Fibroblast of skin of scalp (primary cell): ENCODE data around the gene MEGF8.
A peak's percentile ranks its signal among the peaks of the same experiment; 100 is the strongest.

ENCODE experiments used
- DNase-seq: peaks from one replicate; pipeline ENCODE4 v3.0.0-alpha.2; 2013

Gene MEGF8

DNA sequence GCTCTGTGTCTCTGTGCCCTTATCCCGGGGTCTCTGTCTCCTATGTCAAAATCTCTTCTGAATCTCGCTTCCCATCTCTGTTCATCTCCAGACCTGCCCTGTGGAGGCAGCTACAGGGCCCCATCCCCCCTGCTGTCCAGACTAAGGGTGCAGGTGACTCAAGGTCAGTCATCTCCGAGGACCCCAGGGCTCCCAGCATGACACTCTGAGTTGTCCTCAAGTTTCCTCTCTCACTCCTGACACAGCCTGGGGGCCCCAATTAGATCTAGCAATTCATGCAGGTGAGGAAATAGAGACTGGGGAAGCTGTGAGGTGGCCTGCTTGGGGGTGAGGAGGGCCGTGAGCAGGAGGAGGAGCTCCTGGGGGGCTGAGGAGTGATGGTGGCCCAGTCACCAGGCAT is 66.7 kb downstream of the MEGF8 start:
- no peak for DNase-seq

DNA sequence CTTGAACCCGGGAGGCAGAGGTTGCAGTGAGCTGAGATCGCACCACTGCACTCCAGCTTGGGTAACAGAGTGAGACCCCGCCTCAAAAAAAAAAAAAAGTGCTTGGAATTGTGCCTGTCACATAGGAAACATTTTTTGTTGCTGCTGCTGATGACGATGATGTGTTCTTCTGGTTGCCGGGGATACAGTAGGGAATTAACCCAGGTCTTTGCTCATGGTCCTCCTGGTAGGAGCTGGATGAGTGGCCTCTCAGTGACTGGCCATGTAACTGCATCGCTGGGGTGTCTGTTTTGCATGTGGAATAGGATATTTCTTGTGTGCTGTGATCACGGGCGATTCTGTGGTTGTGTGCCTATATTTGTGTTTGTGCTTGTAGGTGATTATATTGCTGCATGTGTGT is 69.3 kb downstream of the MEGF8 start:
- no peak for DNase-seq

DNA sequence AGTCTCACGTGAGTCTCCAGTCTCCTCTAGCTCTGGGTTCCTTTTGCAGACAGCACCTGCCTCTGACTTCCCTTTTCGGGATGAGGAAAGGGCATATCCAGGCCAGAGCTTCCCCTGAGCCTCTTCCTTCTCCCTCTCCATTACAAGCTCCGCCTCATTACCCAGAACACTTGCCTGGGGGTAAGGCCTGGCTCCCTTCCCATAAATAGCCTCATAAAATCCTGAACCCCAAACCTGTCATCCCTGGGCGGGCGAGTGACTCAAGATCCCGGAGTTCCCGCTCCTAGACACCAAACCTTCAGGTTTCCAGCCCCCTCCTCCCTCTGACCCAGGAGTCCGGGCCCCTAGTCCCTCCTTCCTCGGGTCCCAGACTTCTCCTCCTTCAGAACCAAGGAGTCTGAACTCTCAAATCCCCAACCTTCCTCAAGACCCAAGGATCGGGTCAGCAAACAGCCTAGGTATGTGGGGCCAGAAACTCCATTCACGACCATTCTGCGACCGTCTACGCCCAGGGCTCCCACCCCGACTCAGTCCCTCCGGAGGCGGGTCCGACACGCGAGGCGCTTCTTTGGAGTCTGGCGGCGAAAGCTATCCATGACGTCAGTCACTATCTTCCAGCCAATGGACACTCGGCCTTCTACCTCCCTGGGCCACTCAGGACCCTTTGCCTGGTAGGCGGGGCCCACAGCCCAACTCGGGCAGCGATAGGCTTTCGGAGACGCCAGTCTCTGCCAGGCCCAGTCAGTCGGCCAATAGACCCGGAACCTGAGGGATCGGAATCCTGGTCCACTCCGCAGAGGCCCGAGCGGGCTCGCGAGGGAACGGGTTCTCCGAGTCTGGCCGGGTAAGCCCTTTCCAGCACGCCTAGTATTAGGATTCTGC is 71.2 kb downstream of the MEGF8 start:
- DNase-seq = peak; percentile 99

DNA sequence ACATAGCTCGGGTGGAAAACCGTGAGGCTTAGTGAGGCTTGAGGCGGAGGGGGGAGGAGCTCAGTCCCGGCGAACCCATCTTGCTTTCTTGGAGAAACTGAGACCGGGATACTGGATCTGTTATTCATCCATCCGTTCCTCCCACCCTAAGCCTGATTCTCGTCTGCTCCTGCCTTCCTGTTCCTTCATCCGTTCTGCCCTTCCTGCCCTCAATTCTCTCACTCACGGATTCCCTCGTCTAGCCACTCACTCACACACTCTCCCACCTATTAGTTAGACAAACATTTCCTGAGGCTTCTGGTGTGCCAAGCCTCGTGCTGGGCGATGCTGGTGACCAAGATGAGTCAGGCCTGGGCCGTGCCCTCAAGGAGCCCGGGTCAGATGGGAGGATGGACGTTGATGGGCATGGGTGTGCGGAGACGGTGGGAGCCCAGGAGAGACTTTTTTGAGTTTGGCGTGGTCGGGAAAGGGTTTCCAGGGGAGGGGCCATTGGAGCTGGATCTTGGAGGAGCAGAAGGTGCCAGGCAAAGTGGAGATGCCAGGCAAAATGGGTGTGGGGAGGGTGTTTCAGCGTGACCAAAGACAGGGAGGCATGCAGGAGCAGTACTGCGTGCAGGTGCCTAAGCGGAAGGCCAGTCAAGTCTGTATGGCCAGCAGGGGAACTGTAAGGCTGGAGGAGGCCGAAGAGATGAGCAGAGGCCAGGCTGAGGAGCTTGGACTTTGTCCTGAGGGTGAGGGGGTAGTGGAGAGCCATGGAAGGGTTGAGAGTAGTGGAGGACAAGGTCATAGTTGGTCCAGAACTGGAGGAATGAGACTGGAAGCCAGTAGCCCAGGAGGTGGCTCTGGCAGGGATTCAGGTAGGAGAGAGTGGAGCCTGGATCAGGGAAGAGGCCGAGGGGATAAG is 72.1 kb downstream of the MEGF8 start:
- DNase-seq = no peak

DNA sequence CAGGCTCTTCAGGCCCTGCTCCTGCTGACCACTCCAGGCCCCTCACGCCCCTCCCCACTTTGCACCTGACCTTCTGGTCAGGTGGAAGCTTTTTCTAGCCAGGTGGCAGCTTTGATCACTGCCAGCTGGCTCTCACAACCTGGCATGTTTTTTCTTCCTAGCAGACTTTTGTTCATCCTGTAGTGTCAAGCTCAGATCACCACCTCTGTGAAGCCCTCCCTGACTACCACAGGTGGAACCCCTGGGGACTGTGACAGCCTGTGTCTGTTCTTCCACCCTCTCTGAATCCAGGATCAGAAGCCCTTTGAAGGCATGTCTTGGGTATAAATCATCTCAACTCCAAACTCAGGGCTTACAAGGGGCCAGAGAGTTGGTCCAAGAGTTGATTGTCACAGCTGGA is 75.0 kb downstream of the MEGF8 start:
- no peak for DNase-seq

DNA sequence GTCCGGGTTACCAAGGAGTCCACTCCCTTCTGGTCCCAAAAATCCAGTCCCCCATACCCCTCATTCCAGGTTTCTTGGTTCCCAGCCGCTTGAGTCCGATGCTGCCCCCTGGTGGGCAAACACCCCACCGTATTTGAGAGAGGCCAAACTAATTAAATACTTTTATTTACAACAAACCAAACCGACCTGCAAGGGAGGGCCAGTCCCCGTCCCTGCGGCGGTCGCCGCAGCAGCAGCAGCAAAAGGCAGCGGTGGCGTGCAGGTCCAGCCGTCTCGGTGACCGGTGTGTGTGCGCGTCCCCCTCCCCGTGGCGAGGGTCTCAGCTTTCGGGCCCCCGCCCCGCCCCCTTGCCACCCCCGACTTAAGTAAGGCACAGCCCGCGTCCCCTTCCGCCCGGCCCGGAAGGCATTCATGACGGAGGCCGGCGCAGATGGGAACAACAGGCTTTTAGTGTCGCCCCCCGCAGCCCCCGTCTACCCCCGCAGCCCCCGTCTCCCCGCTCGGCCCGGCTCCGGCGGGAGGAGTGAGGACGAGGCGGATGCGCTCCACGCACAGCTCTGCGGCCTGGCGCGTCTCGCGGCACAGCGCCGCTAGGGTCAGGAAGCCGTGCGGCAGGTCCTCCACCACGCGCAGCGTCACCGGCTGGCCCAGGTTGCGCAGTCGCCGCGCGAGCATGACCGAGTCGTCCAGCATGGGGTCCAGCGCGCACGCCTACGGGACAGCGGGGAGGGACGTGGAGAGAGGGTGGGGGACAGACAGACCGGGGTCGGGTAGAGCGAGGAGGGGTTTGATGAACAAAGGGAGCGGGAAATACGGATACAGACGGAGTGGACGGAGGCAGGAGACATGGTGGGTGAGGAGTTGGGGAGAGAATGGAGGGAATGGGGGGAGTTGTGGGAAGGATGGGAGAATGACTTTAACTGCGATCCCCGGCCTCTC is 76.2 kb downstream of the MEGF8 start:
- DNase-seq = peak; percentile 69

DNA sequence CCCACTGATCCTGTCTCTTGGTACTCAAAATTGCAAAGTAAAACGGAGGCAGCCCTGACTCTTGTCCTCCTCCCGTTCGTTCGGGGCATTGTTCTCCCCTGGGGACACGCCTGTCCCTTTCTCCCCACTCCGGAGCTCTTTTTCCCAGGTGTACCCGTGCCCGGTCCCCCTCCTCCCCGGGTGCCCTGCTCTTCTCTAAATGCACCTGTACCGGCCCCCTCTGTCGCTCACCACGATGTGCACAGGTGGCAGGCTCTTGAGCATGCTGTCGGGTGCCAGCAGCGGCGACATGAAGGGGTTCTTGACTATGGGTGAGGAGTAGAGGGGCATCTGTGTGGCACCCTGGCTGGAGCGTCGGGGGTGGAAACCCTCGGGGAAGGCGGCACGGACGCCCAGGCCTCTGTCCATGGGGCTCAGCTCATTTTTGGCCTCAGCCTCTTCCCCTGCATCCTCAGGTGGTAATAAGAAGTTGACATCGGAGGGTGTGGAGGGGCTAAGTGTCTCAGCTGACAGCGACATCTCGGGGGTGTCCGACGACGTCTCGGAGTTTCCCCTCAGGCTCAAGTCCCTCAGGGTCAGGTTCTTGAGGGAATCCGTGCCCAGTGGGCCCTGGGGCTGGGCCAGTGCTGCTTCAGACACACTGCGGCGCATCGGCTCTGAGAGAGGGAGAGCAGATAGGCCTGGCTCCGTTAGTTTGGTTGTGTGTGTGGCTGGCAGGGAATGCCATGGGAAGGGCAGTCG is 77.1 kb downstream of the MEGF8 start:
- DNase-seq = no peak

DNA sequence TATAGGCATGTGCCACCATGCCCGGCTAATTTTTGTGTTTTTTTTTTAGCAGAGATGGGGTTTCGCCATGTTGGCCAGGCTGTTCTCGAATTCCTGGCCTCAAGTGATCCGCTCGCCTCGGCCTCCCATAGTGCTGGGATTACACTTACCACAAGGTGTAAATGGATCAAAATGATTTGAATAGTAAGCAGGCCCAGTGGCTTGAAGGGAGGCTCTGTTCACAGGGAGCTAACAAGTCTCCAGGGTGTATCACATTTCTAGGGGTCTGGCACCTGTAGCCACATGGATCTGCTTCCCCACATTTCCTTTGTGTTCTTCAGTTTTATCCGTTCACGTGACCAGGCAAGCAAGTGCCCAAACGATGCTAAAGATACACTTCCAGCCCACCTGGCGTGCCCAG is 78.2 kb downstream of the MEGF8 start:
- DNase-seq = no peak

DNA sequence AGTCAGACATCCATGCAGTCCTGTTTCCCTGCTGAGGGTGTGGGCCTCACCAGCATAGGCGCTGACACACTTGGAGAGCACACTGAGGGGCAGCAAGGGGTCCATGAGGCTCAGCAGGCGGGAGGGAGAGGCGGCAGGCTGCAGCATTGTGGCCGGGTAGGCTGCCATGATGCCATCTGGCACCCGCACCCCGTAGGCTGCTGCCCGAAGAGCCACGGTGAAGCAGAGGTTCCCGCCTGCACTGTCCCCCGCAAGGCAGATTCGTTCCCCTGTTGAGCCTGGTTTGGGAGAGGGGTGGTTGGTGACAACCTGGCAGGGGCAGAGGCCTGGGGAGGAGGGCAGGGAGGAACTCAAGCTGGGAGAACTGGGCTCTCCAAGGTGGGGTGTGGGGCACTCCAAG is 80.7 kb downstream of the MEGF8 start:
- no peak for DNase-seq

DNA sequence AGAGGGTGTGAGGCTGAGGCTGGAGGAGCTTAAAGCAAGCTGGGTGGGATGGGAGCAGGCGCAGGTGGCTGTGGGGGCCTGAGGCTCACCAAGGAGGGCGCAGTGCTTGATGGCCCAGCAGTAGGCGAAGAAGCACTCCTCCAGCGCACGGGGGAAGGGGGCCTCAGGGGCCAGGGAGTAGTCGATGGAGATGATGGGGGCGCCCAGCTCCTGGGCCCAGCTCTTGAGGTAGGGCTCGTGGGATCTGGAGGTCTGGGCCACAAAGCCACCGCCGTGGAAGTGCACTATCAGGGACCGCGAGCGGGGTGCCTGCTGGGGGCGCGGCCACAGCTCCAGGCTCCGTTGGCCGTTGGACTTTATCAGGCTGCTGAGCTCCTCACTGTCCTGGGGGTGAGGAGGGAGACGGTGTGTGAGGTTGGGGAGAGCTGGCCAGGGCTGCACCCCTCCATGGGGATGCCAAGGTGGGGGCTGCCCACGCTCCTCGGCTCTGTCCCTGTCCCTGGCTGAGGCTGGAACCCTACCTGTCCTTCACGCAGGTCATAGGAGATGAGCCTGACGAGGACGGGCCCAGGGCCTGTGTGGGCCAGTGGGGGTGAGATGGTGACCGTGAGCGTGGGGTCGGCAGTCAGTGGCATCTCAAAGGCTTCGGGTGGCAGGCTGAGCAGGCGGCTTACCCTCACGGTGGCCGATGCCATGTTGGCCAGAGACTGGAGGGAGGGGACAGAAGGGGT is 81.8 kb downstream of the MEGF8 start:
- DNase-seq = no peak

DNA sequence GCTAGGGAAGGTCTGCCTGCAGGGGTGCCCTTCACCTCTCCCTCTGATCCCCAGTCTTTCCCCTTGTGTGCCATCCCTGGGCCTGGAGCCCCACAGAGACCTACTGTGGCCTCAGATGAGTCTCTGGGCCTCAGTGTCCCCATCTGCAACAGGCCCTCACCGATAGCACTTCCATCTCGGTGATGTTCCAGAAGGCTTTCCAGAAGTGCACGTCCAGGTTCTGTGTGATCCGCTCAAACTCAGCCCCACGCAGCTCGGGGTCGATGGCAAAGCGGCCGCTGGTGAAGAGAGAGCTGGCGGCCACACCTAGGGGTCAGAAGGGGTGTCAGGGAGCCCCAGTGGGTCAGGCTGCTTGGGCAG is 82.4 kb downstream of the MEGF8 start:
- no peak for DNase-seq

DNA sequence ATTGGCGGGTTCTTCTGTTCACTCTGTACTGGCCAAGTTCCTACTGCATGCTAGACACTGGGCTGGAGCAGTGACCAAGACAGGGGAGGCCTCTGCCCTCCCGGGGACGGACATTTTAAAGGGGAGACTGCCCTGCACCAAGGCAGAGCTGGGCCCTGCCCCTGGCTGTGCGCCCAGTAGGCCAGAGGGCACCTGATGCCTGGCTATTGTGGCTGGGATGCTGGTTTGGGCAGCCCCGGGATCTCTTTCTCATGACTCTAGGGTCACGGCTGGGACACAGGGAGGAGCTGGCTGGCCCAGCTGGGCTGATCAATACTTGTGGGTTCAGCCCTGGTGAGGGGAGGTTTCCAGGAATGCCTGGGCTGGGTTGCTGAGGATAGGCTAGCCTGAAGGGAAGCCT is 84.0 kb downstream of the MEGF8 start:
- no peak for DNase-seq

DNA sequence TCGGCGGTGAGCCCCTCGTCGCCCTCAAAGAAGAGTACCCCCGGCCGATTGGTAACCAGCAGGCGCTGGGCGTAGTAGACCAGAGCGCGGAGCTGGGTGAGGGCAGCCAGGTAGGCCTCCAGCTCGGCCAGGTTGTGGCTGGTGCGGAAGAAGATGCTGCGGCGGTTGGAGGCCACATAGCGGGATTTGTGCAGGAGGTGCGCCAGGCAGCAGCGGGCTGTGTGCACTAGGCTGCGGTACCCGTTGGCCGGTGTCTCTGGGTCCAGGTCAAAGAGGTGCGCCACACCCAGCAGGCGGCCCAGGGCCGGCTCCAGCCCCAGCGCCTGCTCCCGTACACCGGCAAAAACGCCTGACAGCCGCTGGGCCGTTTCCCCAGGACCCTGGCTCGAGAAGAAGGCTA is 84.9 kb downstream of the MEGF8 start:
- DNase-seq = no peak

DNA sequence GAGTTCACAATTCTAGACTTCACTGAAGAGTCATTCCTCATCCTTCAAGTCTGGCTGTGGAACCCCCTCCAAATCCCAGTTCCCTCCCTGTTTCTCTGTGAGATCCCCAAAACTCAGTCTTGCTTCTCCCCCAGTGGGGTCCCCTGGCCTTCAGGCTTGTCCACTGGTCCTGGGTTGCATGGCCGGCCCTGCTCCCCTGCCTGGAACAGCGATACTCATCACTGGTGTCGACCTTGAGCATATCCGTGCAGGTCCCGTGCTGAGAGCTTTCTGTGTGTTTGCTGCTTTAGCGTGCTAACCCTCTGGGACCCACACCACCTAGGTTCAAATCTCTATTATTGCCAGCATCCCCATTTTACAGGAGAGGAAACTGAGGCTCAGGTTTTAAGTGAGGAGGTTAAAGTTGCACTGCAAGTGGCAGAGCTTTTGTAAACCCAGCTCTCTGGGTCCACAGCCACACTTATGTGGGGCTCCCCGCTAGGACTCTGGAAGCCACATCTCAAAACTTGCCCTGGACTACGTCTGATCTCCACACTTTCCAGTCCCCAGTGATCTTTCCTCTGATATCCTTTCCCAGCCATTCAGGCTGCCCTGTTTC is 86.2 kb downstream of the MEGF8 start:
- no peak for DNase-seq

DNA sequence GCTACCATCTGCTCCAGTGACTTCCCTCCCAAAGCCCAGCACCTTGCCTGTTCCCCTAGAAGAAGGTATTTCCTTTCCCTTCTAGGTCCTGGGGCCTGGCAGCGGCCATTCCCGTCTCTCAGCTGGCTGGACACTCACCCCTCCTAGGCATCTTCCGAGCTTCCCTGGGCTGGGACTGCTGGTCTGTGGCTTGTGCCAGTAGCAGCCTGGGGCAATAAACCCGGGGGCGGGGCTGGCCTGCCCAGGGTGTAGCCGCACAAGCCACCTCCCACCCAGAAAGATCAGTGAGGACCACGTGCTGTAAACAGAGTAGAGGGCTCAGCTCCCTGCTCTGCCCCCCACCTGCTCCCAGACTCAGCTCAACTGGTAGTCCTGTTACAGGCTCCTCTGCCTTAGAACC is 86.8 kb downstream of the MEGF8 start:
- DNase-seq = no peak

DNA sequence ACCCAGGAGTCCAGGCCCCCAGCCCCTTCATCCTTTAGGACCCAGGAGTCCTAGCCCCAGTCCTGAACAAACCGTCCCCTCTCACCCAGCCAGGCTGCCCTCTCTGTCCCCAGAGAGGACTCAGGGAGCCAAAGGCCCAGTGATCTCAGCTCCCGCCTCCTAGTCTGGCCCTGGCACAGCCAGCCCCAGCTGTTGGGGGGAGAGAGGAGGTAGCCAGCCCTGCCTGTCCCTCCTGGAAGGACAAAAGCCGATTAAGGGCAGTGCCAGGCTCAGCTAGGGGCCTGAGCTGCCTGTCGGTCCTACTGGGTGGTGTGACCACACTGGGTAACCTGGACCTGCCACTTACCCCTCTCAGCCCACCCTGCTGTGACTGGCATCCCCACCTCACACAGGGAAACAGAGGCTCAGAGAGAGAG is 87.2 kb downstream of the MEGF8 start:
- no peak for DNase-seq

DNA sequence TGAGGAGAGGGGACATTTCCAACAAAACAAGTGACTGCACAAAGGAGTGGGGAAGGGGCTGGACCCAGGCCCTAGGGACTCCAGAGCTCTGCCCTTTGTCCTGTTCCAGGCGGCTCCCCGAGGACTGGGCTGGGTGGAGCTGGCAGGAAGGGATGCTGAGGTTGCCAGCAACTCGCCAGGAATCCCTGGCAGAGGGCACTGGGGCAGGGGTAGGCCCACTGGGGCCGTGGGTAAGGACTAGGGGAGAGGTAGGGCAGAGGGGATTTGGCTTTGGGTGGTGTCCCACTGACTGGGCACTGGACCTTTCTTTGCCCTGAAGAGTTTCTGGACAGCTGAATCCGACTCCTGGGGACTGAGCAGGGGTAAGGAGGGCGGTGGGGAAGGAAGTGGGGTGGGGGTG is 93.9 kb downstream of the MEGF8 start:
- no peak for DNase-seq

DNA sequence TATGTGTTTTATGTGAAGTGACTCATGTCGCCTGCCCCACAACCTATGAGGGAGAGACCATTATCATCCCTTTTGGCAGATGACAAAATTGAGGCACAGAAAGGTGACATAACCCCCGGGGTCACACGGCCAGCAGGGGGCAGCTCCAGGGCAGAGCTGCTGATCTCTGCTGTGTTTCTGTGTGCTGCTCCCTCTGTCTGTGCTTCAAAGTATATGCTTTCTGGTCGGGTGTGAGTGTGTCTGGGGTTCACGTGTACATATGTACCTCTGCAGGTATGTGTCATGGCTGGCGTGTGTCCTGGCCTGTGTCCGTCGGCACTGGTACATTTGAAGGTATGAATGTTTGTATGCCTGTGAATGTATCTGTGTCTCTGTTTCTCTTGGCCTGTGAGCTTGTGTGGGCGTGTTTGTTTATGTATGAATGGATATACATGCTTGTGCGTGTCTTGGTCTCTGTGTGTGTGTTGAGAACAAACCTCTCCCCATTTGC is 94.7 kb downstream of the MEGF8 start:
- DNase-seq = peak; percentile 38

DNA sequence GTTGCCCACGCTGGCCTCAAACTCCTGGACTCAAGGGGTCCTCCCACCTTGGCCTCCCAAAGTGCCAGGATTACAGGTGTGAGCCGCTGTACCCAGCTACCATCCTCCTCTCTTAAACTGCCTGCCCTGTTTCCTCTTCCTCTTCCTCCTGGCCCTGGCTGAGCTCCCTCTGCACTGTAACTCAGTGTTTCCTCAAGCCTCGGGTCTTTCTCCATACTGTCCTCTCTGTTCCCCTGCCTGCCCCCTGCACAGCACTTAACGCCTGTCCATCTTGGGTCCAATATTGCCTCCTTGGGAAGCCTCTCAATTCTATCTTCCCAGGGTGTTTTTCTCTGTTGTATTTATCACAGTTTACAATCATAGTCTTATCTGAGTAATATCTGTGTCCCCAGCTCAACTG is 95.7 kb downstream of the MEGF8 start:
- DNase-seq = no peak

DNA sequence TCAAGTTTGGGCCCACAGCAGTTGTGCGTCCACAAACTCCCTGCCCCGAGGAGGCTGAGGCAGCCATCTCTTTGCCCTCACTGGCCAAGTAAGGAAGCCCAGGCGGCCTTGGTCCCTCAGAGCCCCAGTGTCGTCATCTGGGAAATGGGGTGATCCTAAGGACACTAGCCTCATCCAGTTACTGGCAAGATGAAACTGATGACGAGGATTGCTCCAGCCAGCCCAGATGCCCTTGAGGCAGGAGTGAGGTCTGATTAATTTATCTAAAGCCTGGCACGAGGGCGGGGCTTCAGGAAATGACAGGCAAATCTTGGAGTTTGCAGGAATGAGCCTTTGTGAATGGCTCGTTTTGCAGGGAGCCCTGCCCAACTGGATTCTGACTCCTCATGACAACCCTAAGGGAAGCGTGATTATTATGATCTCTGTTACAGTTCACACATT is 96.2 kb downstream of the MEGF8 start:
- no peak for DNase-seq
